SK-N-SH treated with all-trans-retinoic acid at 6 μM for 48 hours (cell line): ENCODE measurements around the gene ACTL8.

Experiments used
- ATAC-seq: fragments of 200-7000 bp; cut with Tn5 transposase; 3 replicates; pipeline ENCODE4 v1.9.1; 2020; ENCODE audit warnings: mild to moderate bottlenecking, moderate library complexity
- ARNTL ChIP-seq: fragments of 450-650 bp; formaldehyde crosslinking; IDR thresholded peaks from 2 replicates; pipeline ENCODE4 v1.5.0; 2020; ENCODE audit warnings: low read depth, mild to moderate bottlenecking, moderate library complexity, borderline replicate concordance
- BACH2 ChIP-seq: fragments of 250-450 bp; sonication (Bioruptor Pico); IDR thresholded peaks from 2 replicates; pipeline ENCODE4 v1.9.0; 2021; ENCODE audit warnings: mild to moderate bottlenecking, borderline replicate concordance
- CREB5 ChIP-seq: fragments of 250-450 bp; sonication (Bioruptor Pico); IDR thresholded peaks from 2 replicates; pipeline ENCODE4 v1.5.1; 2020; ENCODE audit warnings: low read depth, mild to moderate bottlenecking, moderate library complexity
- CSDC2 ChIP-seq: fragments of 250-450 bp; sonication (Bioruptor Pico); IDR thresholded peaks from 2 replicates; pipeline ENCODE4 v1.5.0; 2020; ENCODE audit warnings: mild to moderate bottlenecking, moderate library complexity
- CSRNP3 ChIP-seq: fragments of 250-450 bp; sonication (Bioruptor Pico); IDR thresholded peaks from 2 replicates; pipeline ENCODE4 v1.5.1; 2021; ENCODE audit warnings: mild to moderate bottlenecking, moderate library complexity
- ESRRG ChIP-seq: fragments of 250-450 bp; sonication (Bioruptor Pico); IDR thresholded peaks from 2 replicates; pipeline ENCODE4 v1.6.1; 2021; ENCODE audit warnings: mild to moderate bottlenecking
- GLIS3 ChIP-seq: fragments of 250-450 bp; sonication (Bioruptor Pico); IDR thresholded peaks from 2 replicates; pipeline ENCODE4 v1.5.0; 2020; ENCODE audit warnings: mild to moderate bottlenecking, moderate library complexity
- ISL1 ChIP-seq: fragments of 250-450 bp; sonication (Bioruptor Pico); IDR thresholded peaks from 2 replicates; pipeline ENCODE4 v2.1.2; 2022; ENCODE audit warnings: mild to moderate bottlenecking, moderate library complexity
- OSR1 ChIP-seq: fragments of 250-450 bp; sonication (Bioruptor Pico); IDR thresholded peaks from 2 replicates; pipeline ENCODE4 v1.8.0; 2022; ENCODE audit warnings: moderate library complexity, mild to moderate bottlenecking, inconsistent platforms
- PPARA ChIP-seq: fragments of 250-450 bp; sonication (Bioruptor Pico); IDR thresholded peaks from 2 replicates; pipeline ENCODE4 v1.5.0; 2020; ENCODE audit warnings: mild to moderate bottlenecking, borderline replicate concordance
- RARB ChIP-seq: fragments of 250-450 bp; sonication (Bioruptor Pico); IDR thresholded peaks from 2 replicates; pipeline ENCODE4 v1.8.0; 2021; ENCODE audit warnings: mild to moderate bottlenecking, moderate library complexity
- SNAI2 ChIP-seq: fragments of 250-450 bp; sonication (Bioruptor Pico); IDR thresholded peaks from 2 replicates; pipeline ENCODE4 v1.5.0; 2020; ENCODE audit warnings: mild to moderate bottlenecking, moderate library complexity
- ZC3H10 ChIP-seq: fragments of 250-450 bp; sonication (Bioruptor Pico); IDR thresholded peaks from 2 replicates; pipeline ENCODE4 v1.5.1; 2021; ENCODE audit warnings: mild to moderate bottlenecking, moderate library complexity
- ZFP3 ChIP-seq: fragments of 250-450 bp; sonication (Bioruptor Pico); IDR thresholded peaks from 2 replicates; pipeline ENCODE4 v1.5.0; 2020; ENCODE audit warnings: mild to moderate bottlenecking, moderate library complexity
- ZFP30 ChIP-seq: fragments of 450-650 bp; formaldehyde crosslinking; IDR thresholded peaks from 2 replicates; pipeline ENCODE4 v1.5.0; 2022; ENCODE audit warnings: mild to moderate bottlenecking, moderate library complexity
- ZNF565 ChIP-seq: fragments of 450-650 bp; formaldehyde crosslinking; conservative IDR thresholded peaks from 2 replicates; pipeline ENCODE4 v1.5.0; 2020; ENCODE audit warnings: low read depth, mild to moderate bottlenecking, moderate library complexity
- ZNF70 ChIP-seq: fragments of 450-650 bp; formaldehyde crosslinking; IDR thresholded peaks from 2 replicates; pipeline ENCODE4 v1.5.0; 2020; ENCODE audit warnings: mild to moderate bottlenecking, moderate library complexity
- ZNF8 ChIP-seq: fragments of 450-650 bp; formaldehyde crosslinking; IDR thresholded peaks from 2 replicates; pipeline ENCODE4 v1.5.0; 2020; ENCODE audit warnings: mild to moderate bottlenecking, moderate library complexity
- TF ChIP-seq, protein P1 (sequence below): fragments of 250-450 bp; sonication (Bioruptor Pico); IDR thresholded peaks from 2 replicates; pipeline ENCODE4 v1.8.0; 2020; ENCODE audit warnings: mild to moderate bottlenecking, moderate library complexity, borderline replicate concordance
- TF ChIP-seq, protein P2 (sequence below): fragments of 250-450 bp; sonication (Bioruptor Pico); IDR thresholded peaks from 2 replicates; pipeline ENCODE4 v1.8.0; 2021; ENCODE audit warnings: low read depth, mild to moderate bottlenecking, moderate library complexity, borderline replicate concordance
- TF ChIP-seq, protein P3 (sequence below): fragments of 250-450 bp; sonication (Bioruptor Pico); IDR thresholded peaks from 2 replicates; pipeline ENCODE4 v1.5.0; 2020; ENCODE audit warnings: mild to moderate bottlenecking, moderate library complexity

ACTL8 gene

DNA sequence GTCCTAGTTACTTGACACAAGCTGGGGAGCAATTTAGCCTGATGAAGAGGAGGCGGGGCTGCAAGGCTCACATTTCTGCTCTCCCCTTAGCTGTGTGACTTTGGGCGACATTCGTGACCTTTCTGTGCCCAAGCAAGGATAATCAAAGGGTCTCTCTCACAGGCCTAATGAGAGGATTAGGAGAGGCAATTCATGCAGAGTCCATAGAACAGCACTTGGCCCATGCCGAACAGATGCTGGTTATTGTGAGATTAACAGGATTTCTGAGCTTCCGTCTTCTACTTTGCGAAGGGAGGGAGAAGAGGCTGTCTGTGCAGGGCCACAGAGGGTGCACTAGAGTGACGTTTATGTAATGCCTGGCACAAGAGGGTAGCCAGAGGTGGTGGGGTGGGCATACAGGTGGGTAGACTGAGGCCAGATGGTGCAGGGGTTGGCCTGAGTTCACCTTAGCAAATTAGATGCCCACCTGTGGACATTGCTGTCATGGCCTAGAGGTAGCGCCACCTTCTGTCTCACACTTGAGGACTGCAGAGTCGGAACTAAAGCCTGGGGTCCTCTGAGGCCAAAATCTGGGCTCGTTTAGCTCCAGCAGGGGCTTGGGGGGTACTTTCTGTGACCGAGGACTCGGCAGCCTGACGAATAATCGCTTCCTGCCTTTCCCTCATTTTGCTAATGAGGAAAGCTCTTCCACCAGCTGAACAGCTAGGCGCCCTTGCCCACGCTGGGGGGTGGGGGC, 18.6 kb downstream of the ACTL8 start:
- TF ChIP-seq BACH2 (CRISPR knock-in tag) (no peak), ESRRG (no peak), RARB (CRISPR knock-in tag) (no peak), ZNF8 (CRISPR knock-in tag) (no peak), CREB5 (CRISPR knock-in tag) (no peak), ARNTL (no peak)
- TF ChIP-seq, protein P1, sequence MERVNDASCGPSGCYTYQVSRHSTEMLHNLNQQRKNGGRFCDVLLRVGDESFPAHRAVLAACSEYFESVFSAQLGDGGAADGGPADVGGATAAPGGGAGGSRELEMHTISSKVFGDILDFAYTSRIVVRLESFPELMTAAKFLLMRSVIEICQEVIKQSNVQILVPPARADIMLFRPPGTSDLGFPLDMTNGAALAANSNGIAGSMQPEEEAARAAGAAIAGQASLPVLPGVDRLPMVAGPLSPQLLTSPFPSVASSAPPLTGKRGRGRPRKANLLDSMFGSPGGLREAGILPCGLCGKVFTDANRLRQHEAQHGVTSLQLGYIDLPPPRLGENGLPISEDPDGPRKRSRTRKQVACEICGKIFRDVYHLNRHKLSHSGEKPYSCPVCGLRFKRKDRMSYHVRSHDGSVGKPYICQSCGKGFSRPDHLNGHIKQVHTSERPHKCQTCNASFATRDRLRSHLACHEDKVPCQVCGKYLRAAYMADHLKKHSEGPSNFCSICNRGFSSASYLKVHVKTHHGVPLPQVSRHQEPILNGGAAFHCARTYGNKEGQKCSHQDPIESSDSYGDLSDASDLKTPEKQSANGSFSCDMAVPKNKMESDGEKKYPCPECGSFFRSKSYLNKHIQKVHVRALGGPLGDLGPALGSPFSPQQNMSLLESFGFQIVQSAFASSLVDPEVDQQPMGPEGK: no peak
- TF ChIP-seq, protein P2, sequence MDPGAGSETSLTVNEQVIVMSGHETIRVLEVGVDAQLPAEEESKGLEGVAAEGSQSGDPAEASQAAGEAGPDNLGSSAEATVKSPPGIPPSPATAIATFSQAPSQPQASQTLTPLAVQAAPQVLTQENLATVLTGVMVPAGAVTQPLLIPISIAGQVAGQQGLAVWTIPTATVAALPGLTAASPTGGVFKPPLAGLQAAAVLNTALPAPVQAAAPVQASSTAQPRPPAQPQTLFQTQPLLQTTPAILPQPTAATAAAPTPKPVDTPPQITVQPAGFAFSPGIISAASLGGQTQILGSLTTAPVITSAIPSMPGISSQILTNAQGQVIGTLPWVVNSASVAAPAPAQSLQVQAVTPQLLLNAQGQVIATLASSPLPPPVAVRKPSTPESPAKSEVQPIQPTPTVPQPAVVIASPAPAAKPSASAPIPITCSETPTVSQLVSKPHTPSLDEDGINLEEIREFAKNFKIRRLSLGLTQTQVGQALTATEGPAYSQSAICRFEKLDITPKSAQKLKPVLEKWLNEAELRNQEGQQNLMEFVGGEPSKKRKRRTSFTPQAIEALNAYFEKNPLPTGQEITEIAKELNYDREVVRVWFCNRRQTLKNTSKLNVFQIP: no peak
- ATAC-seq: no peak

GRCh38 chr1:17774452-17774851, 19.3 kb downstream of the ACTL8 start:
- no peak for TF ChIP-seq ISL1
- TF ChIP-seq, protein P3, sequence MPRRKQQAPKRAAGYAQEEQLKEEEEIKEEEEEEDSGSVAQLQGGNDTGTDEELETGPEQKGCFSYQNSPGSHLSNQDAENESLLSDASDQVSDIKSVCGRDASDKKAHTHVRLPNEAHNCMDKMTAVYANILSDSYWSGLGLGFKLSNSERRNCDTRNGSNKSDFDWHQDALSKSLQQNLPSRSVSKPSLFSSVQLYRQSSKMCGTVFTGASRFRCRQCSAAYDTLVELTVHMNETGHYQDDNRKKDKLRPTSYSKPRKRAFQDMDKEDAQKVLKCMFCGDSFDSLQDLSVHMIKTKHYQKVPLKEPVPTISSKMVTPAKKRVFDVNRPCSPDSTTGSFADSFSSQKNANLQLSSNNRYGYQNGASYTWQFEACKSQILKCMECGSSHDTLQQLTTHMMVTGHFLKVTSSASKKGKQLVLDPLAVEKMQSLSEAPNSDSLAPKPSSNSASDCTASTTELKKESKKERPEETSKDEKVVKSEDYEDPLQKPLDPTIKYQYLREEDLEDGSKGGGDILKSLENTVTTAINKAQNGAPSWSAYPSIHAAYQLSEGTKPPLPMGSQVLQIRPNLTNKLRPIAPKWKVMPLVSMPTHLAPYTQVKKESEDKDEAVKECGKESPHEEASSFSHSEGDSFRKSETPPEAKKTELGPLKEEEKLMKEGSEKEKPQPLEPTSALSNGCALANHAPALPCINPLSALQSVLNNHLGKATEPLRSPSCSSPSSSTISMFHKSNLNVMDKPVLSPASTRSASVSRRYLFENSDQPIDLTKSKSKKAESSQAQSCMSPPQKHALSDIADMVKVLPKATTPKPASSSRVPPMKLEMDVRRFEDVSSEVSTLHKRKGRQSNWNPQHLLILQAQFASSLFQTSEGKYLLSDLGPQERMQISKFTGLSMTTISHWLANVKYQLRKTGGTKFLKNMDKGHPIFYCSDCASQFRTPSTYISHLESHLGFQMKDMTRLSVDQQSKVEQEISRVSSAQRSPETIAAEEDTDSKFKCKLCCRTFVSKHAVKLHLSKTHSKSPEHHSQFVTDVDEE (CRISPR knock-in tag): no peak
- no peak for TF ChIP-seq CSDC2 (CRISPR knock-in tag)
- no peak for TF ChIP-seq ARNTL
- no peak for TF ChIP-seq GLIS3 (CRISPR knock-in tag)
- no peak for TF ChIP-seq ZNF565 (CRISPR knock-in tag)
- TF ChIP-seq CREB5 (CRISPR knock-in tag): no peak
- no peak for TF ChIP-seq RARB (CRISPR knock-in tag)
- TF ChIP-seq ZNF8 (CRISPR knock-in tag): no peak
- TF ChIP-seq, protein P1: no peak
- no peak for TF ChIP-seq ZNF70 (CRISPR knock-in tag)
- TF ChIP-seq ZFP3 (CRISPR knock-in tag): no peak
- no peak for TF ChIP-seq ZC3H10 (CRISPR knock-in tag)
- TF ChIP-seq SNAI2 (CRISPR knock-in tag): no peak
- TF ChIP-seq ZFP30 (CRISPR knock-in tag): no peak
- no peak for TF ChIP-seq OSR1 (CRISPR knock-in tag)
- TF ChIP-seq PPARA: no peak
- TF ChIP-seq CSRNP3 (CRISPR knock-in tag): no peak
- no peak for TF ChIP-seq BACH2 (CRISPR knock-in tag)
- no peak for ATAC-seq
